ENCODE data around the gene DNAH17. TPM values are rescaled to one million over a fixed set of nuclear protein-coding genes. Genes with fewer than 3 reads are reported as not detected.

The DNAH17 gene
- total and polyA plus RNA-seq, 7 donors = 0.04 to 3.5 (median 0.08) TPM

- intact Hi-C loops (cut with DNase I) = no loop called here
- no peak for TF ChIP-seq CTCF (IDR thresholded peaks at IDR 0.05)
- peaks cover 0 to 5% of the 10 kb centered on the region in 2 donors for H3K36me3 ChIP-seq (ENCODE audit: insufficient read depth in 1 of 2, low read depth in 1 of 2)
- no peaks in the 10 kb centered on the region for H3K27me3 ChIP-seq (ENCODE audit: insufficient read depth in 3 of 3, low read length in 2 of 3)
- no peak overlapping the region for H3K4me3 ChIP-seq
- H3K27ac ChIP-seq = peak overlapping the region; percentile 70
- WGBS, 3 donors = 42 to 60% (median 52%) methylated on average over 10 of the region's 10 CpGs
- DNase-seq (no peak), ATAC-seq (no peak)
- H3K9me3 ChIP-seq = no peaks in the 10 kb centered on the region
- peaks cover 87% of the 10 kb centered on the region for H3K4me1 ChIP-seq
Observed at GRCh38 chr17:78387977-78388941, 188.9 kb downstream of the DNAH17 start.

DNA sequence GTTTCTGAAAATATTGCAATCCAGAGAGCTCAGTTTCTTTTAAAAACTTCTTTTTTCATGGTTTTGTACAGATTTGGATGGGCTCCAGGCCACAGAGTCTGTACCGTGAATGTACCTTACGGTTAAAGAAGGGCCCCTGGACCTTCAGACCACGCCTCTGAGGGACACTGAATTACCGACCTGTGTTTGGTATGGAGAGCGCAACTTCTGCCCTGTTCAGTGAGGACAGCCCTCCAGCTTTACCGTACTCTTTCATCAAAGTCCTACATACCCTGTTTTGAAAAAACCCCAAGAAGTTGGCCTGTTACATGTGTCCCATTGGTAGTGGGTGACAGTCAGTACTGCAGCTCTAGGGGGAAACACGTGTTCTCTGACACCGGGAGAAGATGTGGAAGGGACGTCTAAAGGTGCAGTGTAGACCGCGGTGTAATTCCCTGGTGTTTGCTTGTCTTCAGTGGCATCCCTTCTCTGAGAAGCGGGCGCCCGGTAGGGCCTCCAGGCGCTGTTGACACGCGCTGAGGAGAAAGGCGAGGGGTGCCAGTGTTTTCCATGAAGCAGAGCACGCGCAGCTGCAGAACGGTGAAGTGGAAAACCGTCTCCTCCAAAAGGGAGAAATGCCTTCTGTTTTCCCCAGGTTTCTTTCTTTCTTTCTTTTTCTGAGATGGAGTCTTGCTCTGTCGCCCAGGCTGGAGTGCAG is 192.6 kb downstream of the DNAH17 start:
- H3K4me1 ChIP-seq = peaks cover 89% of the 10 kb centered on the region
- intact Hi-C loops (cut with DNase I) = no loop called here

DNA sequence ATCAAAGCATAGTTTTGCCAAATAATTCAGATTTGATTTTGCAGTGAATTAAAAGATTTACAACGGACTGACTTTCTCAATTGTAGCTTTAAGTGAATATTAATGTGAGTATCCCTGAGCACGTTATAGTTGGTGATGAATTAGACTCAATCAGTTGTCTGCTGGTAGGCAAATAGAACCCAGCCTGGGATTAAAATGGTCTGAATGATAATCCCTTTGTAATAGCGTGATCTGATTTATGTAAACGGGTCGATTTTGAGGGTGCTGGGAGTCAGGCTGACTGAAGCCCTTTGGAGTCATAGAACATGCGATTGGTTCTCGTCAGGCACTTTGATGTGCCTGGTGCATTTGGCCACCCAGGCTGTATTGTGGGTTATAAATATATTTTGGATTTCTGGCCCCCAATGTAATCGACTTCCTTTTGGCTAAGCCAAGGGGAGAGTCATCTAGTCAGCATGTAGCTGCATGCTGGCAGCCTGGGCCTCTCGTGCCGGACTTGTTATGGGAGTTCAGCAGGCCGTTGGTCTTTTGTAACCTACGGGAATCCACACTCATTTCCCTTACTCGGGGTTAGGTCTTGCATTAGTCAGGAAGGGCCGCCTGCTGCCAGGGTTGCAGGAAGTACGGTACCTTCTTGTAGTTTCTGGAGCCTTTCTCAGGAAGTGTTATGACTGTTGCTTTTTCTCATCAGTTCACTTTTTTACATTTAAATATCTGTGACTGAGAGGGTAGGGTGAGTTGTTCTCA is 193.3 kb downstream of the DNAH17 start:
- ATAC-seq = peak; percentile 93 to 94 (median 94)
- Histone ChIP-seq H3K36me3 (ENCODE audit: insufficient read depth in 1 of 2, low read depth in 1 of 2) (peaks cover 0 to 10% of the 10 kb centered on the region in 2 donors), H3K27ac (peak overlapping the region; percentile 84), H3K27me3 (ENCODE audit: insufficient read depth in 3 of 3, low read length in 2 of 3) (no peaks in the 10 kb centered on the region), H3K4me1 (peaks cover 87% of the 10 kb centered on the region), H3K9me3 (no peaks in the 10 kb centered on the region), H3K4me3 (no peak overlapping the region)
- peak; percentile 85 to 91 for DNase-seq
- WGBS, 3 donors = 26 to 45% (median 34%) methylated on average over 15 of the region's 15 CpGs
- intact Hi-C loops (cut with DNase I) = no loop called here
- TF ChIP-seq CTCF (IDR thresholded peaks at IDR 0.05) = no peak

More for the DNA sequence above, 192.6 kb downstream of the DNAH17 start:
- peaks cover 0 to 10% of the 10 kb centered on the region in 2 donors for H3K36me3 ChIP-seq (ENCODE audit: insufficient read depth in 1 of 2, low read depth in 1 of 2)
- ATAC-seq (peak in 2 of 4 donors; percentile 6 to 23), DNase-seq (no peak)
- TF ChIP-seq CTCF (IDR thresholded peaks at IDR 0.05) = no peak
- no peaks in the 10 kb centered on the region for H3K9me3 ChIP-seq
- no peaks in the 10 kb centered on the region for H3K27me3 ChIP-seq (ENCODE audit: insufficient read depth in 3 of 3, low read length in 2 of 3)
- H3K4me3 ChIP-seq = no peak overlapping the region
- H3K27ac ChIP-seq = peak overlapping the region; percentile 84
- WGBS, 3 donors = 83 to 85% (median 84%) methylated on average over 23 of the region's 23 CpGs

DNA sequence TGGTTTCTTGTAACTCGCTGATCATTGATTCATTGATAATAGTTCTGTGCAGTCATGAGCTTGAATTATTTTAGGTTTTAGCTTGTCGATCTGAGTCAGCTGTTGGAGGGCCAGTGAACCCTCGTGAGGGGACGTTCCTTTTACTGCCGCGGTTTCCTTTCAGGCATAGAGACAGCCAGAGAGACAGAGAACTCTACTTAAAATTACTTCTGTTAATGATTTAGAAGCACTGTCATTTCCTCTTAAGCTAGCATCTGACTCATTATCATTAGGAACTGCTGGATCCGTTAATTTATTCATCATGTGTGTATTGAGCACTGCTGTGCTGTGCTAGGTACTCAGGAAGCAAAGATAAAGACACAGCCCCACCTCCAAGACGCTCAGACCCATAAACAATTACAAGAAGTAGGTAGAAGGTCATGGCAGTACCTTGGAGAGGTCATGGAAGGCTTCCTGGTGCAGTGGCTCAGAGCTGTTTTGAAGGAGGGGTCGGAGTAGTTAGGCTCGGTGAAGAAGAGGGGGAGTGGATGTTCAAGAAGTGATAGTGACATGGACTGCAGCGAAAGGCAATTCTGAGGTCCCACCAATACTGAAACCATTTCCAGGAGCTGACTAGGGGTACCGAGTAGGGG is 195.5 kb downstream of the DNAH17 start:
- peaks cover 77% of the 10 kb centered on the region for H3K4me1 ChIP-seq
- H3K4me3 ChIP-seq = no peak overlapping the region

More for the DNA sequence above, 195.5 kb downstream of the DNAH17 start:
- H3K27me3 ChIP-seq (ENCODE audit: insufficient read depth in 3 of 3, low read length in 2 of 3) = no peaks in the 10 kb centered on the region
- DNase-seq (no peak), ATAC-seq (no peak)
- peak overlapping the region; percentile 46 for H3K27ac ChIP-seq
- intact Hi-C loops (cut with DNase I) = no loop called here
- no peak for TF ChIP-seq CTCF (IDR thresholded peaks at IDR 0.05)
- WGBS, 3 donors = 54 to 59% (median 57%) methylated on average over 12 of the region's 12 CpGs
- H3K36me3 ChIP-seq (ENCODE audit: insufficient read depth in 1 of 2, low read depth in 1 of 2) = peaks cover 0 to 5% of the 10 kb centered on the region in 2 donors
- H3K9me3 ChIP-seq = no peaks in the 10 kb centered on the region

All from psoas muscle (tissue), 8 donors.